NCI-H146 treated with DMSO at 0.1 percent for 48 hours (cell line): Measurements from ENCODE around the gene INHBB.
"Not testable (repeated sequence)": the region's sequence is repeated elsewhere in the genome, so short reads cannot be mapped to it uniquely, and the experiment has no call there.

ENCODE experiments used
- DNase-seq: peaks from one replicate; lab custom pipeline; 2025; ENCODE audit not compliant: unreplicated experiment; lab: John Stamatoyannopoulos, UW

The INHBB gene

GRCh38 chr2:120315367-120316033, 30.4 kb upstream of the INHBB start:
- no peak for DNase-seq

GRCh38 chr2:120316071-120316470, 29.9 kb upstream of the INHBB start:
- DNase-seq, result no peak

DNA sequence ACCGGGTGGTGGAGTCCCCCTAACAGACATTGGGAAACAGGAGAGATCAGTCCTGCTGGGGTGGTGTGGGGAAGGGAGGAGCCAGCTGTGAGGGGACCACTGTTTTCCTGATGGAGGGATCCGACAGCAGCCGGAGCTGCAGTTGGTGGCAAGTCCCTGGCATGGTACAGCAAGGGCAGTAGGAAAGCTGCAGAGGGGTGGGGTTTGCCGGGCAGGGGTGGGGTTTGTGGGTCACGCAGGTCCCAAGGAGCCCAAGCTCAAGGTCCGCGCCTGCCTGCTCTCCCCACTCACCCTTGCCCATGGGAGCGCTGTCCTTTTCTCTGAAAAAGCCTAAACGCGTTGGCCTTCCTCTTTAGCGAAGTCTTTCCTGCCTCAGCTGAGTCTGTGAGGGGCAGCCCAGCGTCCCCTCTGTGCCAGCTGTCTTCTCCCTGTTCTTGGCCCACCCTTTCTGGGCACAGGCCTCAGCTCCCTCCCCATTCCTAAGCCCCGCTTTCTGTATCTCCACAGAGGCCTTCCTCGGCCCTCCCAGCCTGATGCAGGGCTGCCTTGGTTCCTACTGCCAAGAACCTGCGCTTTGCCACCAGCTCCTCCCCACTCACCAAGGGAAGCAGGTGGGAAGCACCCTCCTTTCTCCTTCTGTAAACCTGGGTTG, 29.3 kb upstream of the INHBB start:
- DNase-seq, result no peak

GRCh38 chr2:120317180-120317533, 28.8 kb upstream of the INHBB start:
- DNase-seq, result no peak

- no peak for DNase-seq
Measured at GRCh38 chr2:120317916-120318315, 28.0 kb upstream of the INHBB start.

- DNase-seq, result no peak
Measured at GRCh38 chr2:120318626-120319025, 27.3 kb upstream of the INHBB start.

- no peak for DNase-seq
Measured at GRCh38 chr2:120319123-120319522, 26.8 kb upstream of the INHBB start.

DNA sequence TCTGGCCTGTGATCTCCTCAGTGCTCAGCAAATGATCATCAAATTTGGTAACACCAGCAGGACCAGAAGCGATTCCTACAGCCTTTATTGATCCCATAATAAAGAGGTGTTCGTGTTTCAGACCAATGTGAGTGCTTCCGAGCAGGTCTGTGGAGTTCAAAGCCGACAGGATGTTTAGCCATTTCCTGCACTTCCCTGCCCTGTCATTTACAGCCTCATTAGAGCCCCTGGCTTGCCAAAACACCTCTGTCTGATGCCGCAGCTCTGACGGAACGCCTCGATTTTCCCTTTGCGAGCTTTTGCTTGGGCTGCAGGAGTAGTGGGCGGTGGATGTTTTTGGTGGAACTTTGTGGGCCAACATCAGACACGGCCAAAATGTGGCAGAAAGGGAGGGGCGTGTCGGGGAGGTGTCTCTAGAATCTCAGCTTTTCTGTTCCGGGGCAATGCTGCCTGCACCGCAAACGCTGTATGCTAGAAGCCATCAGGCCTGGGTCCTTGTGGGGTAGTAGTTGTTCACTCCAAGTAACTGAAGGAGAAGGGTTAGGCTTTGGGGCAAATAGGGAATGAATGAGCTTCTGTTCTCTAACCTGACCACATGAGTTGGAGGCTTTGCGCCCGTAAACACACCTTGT, 26.1 kb upstream of the INHBB start:
- no peak for DNase-seq

GRCh38 chr2:120320318-120320851, 25.6 kb upstream of the INHBB start:
- no peak for DNase-seq

- DNase-seq, result not testable (repeated sequence)
Measured at GRCh38 chr2:120320887-120321556, 24.9 kb upstream of the INHBB start.

DNA sequence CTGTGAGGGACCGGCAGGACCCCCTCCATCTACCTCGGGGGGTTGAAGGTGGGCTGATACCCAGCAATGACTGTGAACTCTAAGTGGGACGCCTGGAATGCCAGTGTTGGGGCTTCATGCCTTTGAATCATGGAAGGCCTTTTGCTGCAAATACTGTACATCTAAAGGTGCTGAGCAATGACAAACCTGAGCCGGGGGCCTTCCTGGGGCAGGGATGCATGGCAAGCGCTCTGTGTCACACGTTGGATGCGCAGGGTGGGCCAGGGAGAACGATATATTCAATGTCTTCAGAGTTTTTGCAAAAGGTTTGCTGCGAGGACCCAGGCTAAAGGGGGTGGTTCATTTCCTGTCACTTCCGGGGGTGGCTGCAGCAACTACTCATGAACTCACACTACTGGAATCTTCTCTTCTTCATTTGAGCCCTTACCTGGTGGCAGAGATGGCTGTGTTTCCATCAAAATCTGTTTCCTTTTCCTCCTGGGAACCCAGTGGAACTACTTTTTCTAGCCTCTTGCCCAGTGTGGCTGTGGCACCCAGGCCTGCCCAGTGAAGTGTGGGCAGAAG, 24.1 kb upstream of the INHBB start:
- DNase-seq, result no peak

DNA sequence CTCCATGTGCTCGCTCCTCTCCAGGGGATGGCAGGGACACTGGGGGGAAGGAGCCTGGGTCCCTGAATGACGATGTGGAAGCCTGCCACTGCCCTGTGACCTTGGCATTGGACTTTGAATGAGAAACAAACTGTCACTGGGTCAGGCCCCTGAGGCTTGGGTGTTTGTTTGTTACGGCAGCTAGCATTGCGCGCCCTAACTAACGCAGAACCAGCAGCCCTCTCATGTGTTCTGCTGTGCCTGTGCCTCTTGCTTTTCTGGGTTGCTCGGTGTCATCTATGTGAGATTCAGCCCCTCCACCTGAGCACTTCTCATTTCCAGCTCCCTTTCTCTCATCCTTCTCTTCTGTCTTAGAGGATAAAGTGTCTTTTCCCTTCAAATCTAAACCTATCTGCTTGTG, 23.6 kb upstream of the INHBB start:
- no peak for DNase-seq

DNA sequence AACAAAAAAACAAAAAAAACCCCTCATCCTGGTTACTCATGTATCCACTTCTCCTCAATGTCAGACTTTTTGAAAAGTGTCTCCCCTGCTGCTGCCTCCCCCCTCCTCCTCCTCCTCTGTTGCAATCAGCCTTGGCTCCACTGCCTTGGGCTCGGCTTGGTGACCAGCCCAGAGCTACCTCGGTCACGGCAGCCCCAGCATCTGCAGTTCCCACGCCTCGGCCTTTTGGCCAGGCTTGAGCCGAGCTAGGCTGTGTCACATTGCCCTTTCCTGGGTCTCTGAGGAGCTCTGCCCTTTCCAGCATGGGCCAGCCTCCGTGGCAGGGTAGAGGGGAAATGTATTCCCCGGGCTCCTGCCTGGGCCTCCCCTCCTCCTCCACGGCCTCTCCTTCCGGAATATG, 22.7 kb upstream of the INHBB start:
- DNase-seq, result no peak

DNA sequence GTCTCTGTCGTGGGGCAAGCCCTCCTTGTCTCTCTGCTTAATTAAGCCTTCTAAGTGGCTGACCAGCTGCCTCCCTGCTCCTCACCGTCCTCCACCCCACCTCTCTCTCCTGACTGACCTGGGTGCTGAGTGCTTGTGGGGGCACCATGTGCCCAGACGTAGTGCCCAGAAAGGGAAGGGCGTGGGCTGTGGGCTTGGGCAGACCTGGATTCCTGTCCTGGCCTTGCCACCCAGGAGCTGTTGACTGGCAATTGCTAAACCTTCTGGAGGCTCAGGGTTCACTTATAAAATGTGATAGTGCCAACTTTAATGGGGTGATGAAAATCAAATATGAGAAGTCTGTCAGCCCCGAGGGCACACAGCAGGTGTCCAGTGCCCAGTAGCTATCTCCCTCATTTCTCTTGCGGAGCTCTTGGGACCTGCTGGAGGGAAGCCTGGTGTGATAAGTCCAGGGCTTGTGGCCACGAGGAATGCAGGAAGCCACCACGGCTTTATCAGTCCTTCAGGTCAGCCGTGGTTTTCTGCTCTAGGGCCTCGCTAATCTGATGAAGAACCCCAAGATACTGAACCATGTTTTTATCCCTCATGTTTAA, 22.0 kb upstream of the INHBB start:
- no peak for DNase-seq

DNA sequence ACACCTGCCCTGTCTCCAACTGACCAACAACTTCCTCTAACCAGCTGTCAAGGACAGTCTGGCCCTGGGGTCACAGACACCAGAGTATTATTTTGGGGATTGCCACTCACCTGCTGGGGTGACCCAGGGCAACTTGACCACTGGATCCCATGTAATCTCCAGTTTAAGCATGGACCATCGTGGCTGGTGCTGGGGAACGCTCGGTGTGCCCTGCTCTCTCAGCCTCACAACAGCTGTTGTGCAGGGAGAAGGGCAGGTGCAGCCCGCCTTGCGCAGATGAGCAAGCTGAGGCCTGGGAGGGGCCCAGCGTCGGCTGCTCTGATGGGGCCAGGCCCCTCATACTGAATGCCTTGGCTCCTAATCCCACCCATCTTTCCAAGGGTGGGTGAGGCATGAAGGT, 21.0 kb upstream of the INHBB start:
- DNase-seq, result no peak

- DNase-seq, result no peak
Measured at GRCh38 chr2:120326066-120326465, 19.9 kb upstream of the INHBB start.

DNA sequence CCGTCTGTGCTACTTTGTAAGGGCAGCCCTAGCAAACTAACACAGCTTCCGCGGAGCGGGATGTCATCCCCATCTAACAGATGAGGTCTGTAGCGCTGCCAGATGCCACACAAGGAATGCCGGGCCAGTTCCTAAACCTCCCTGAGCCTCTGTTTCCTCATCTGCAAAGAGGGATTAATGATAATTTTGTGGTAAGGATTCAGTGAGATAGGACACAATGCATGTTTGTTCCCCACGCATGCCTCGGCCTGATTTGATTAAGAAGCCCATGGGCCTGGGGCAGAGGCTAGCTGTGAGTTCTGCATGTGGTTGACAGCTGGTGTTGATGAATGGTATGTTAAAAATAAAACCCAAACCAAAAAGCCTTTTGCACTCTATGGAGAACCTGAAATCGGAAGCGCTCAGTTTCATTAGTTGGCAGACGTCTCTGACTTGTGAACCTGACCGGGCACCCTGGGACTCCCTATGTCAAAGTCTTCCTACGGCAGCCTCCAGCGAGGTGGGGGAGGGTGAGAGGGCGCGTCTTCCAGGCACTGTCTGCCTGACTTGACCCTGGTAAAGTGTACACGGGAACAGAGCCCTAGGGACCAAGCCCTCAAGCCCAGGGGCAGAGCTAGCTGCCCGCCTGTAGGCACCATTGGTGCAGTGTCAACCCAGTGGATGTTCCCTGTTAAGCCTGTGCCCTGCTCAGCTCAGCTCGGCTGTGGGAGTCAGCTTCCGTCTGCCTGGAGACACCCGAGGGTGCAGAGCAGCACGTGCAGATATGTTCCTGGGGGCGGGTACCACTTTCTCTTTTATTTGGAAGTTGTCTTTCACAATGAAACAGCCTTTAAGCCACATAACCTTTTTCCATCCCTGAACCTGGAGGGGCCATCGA, 14.8 kb upstream of the INHBB start:
- DNase-seq, result no peak

GRCh38 chr2:120331903-120332302, 14.0 kb upstream of the INHBB start:
- no peak for DNase-seq

DNA sequence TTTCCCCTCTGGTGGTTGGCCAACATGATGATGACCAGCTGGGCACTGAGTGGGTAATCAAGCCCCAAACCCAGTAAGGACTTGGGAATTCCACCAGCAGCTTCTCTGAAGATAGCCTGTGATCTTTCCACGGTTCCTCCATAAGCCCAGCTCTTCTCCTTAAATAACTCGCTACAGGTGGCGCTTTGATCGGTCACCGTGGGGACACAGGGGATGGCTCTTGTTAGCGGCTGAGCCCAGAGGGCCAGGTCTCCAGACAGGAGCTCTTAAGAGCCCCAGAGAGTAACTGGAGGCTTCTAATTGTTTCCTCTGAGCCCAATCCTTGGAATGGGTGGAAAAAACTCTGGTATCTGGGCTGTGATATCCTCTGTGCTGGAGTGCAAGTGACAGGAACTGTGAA, 13.6 kb upstream of the INHBB start:
- DNase-seq, result no peak

DNA sequence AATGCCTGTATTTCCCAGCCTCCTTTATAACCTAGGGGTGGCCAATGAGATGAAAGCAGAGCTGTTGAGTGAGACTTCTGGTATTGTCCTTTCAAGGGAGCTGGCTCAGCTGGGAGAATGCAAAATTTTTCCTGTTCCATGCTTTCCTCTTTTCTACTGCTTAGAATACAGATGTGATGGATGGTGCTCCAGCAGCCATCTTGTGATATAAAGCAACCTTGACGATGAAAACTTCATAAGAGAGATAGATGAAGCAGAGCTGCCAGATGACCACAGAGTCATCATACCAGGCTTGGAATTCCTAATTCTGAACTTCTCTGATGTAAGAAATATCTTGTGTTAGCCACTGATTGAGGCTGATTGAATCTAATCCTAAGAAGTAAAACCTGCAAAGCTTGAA, 11.9 kb upstream of the INHBB start:
- DNase-seq, result no peak
